ENCODE data around the gene FJX1. TPM values are rescaled to one million over a fixed set of nuclear protein-coding genes. Genes with fewer than 3 reads are reported as not detected.
A peak's percentile ranks its signal among the peaks of the same experiment; 100 is the strongest.

Gene FJX1
- total RNA-seq, 1 experiment from 2014 or later = 19.1 TPM

DNA sequence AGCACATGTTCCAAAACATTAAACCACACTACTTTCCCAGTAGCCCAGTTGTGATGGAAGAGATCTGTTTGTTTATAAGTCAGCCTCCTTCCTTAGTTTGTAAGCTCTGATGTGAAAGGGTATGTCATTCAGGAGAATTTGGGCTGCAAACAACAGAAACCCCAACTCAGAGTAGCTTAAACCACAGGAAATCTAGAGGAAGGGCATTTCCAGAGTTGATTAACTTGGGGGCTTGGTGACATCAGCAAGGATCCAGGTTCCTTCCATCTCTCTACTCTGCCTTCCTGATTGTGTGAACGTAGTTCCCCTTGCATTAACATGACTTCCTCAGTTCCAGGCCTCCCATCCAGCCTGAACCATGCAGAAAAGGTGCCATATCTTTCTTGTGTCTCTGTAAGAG is 6.5 kb upstream of the FJX1 start:
- CTCF ChIA-PET = interaction anchor here (0.7 kb wide), 1 partner anchor 211 kb away, joined by 3 read pairs; no protein-coding TSS in a partner anchor
- Mint-ChIP-seq H3K9me3 (ENCODE audit: low read depth, unreplicated experiment) (no peaks in the 10 kb centered on the region), H3K4me3 (ENCODE audit: low read depth, unreplicated experiment) (no peak overlapping the region), H3K27me3 (ENCODE audit: unreplicated experiment) (peaks cover 79% of the 10 kb centered on the region), H3K36me3 (ENCODE audit: insufficient read depth, unreplicated experiment) (no peaks in the 10 kb centered on the region), H3K27ac (ENCODE audit: unreplicated experiment) (no peak overlapping the region), H3K4me1 (ENCODE audit: low read depth, unreplicated experiment) (peaks cover 15% of the 10 kb centered on the region)
- TF ChIP-seq, protein P1, sequence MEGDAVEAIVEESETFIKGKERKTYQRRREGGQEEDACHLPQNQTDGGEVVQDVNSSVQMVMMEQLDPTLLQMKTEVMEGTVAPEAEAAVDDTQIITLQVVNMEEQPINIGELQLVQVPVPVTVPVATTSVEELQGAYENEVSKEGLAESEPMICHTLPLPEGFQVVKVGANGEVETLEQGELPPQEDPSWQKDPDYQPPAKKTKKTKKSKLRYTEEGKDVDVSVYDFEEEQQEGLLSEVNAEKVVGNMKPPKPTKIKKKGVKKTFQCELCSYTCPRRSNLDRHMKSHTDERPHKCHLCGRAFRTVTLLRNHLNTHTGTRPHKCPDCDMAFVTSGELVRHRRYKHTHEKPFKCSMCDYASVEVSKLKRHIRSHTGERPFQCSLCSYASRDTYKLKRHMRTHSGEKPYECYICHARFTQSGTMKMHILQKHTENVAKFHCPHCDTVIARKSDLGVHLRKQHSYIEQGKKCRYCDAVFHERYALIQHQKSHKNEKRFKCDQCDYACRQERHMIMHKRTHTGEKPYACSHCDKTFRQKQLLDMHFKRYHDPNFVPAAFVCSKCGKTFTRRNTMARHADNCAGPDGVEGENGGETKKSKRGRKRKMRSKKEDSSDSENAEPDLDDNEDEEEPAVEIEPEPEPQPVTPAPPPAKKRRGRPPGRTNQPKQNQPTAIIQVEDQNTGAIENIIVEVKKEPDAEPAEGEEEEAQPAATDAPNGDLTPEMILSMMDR (IDR thresholded peaks at IDR 0.05; ENCODE audit: unreplicated experiment) = no peak
- no TSS peak for BruUV-seq (replicated peaks)
- DNase-seq = no peak
- intact Hi-C loops (cut with micrococcal nuclease; ENCODE audit: unreplicated experiment) = no loop called here

DNA sequence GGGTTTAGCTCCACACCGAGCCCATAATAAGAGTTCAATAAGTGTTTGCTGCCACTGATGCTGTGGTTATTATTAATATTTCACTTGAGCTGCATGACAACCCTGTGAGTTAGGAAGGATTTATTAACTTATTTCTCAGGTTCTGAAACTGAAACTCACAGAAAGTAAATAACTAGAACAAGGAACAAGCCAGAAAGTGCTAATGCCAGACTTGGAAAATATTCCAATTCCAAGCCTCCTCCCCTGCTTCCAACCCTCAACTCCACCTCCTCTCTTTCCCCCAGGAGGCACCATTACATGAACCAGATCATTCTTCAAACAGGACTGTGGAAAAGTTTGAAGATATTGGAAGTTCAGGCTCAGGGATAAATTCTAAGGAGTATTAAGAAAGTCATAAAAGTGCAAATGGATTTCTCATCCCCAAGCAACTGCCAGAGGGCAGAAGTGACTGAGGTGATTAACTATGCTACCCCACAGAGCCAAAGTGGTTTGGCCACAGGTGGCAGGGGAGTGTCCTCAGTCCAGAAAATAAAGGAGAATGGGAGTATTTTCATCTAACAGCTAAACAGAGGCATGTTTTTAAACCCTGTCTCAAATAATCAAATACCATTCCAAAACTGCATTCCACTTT is 3.2 kb upstream of the FJX1 start:
- TF ChIP-seq, protein P1 (IDR thresholded peaks at IDR 0.05; ENCODE audit: unreplicated experiment) = no peak
- BruUV-seq (replicated peaks) = no TSS peak
- Mint-ChIP-seq H3K9me3 (ENCODE audit: low read depth, unreplicated experiment) (no peaks in the 10 kb centered on the region), H3K27ac (ENCODE audit: unreplicated experiment) (no peak overlapping the region), H3K27me3 (ENCODE audit: unreplicated experiment) (peaks cover 46% of the 10 kb centered on the region), H3K4me1 (ENCODE audit: low read depth, unreplicated experiment) (peaks cover 27% of the 10 kb centered on the region), H3K36me3 (ENCODE audit: insufficient read depth, unreplicated experiment) (peaks cover 22% of the 10 kb centered on the region), H3K4me3 (ENCODE audit: low read depth, unreplicated experiment) (no peak overlapping the region)
- intact Hi-C loops (cut with micrococcal nuclease; ENCODE audit: unreplicated experiment) = loop anchor here (1.0 to 5.0 kb wide), 3 partner anchors 47 to 517 kb away; partner anchors contain the start of gene TRIM44
- DNase-seq = peak; percentile 8
- CTCF ChIA-PET = interaction anchor here (0.7 to 2.9 kb wide), 3 partner anchors 47 to 644 kb away, joined by 3 to 16 read pairs (median 7); no protein-coding TSS in a partner anchor

DNA sequence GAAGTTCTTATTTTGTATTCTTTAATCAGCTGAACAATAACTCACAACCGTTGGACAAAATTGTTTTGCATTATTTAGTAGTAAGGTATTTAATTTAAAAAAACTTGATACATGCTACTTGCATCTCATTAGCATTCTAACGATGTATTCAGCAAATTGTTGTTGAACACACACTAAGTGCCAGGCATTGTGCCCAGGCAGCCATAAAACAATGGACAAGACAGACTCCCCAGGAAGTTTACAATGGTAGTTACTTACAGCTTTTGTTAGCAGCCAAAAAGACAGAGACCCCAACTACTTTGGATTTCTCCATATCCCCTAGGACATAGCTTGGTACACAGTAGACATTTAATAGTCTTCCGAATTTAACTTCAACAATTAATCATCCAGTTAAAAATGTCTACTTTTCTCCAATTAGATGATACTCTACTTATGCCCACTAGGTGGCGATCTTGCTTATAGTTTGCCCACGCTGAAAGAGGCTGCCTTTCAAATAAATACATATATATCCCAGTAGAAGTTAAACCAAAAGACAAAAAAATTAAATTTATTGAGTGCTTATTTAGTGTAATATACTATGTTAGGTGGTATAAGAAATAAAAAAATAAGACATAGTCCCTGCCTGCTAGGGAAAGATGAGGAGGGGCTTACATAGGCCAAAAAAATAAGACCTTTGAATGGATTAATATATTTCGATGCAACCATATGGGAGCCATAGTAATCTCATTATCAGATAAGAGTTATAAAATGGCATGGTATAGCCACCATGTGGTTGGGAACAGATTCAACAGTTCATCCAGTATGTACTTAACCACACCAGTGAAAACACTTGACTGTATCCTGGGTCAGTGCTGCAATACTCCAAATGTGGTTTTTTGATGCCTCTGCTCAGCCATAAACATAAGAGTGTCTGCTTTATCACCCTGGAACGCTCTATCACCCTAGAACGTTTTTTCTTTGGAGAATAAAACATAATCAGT is 2.0 kb upstream of the FJX1 start:
- intact Hi-C loops (cut with micrococcal nuclease; ENCODE audit: unreplicated experiment) = loop anchor here (1.0 to 5.0 kb wide), 6 partner anchors 46 to 643 kb away; partner anchors contain the start of gene TRIM44
- BruUV-seq (replicated peaks) = no TSS peak
- TF ChIP-seq, protein P1 (IDR thresholded peaks at IDR 0.05; ENCODE audit: unreplicated experiment) = peak; percentile 45
- peak overlapping the region; percentile 87 for H3K4me3 Mint-ChIP-seq (ENCODE audit: low read depth, unreplicated experiment)
- CTCF ChIA-PET = interaction anchor here (0.7 to 2.9 kb wide), 4 partner anchors 14 to 650 kb away, joined by 3 to 16 read pairs (median 6); no protein-coding TSS in a partner anchor
- peak; percentile 30 for DNase-seq
- no peak overlapping the region for H3K27ac Mint-ChIP-seq (ENCODE audit: unreplicated experiment)
- H3K27me3 Mint-ChIP-seq (ENCODE audit: unreplicated experiment) = peaks cover 34% of the 10 kb centered on the region
- H3K4me1 Mint-ChIP-seq (ENCODE audit: low read depth, unreplicated experiment) = peaks cover 33% of the 10 kb centered on the region
- H3K36me3 Mint-ChIP-seq (ENCODE audit: insufficient read depth, unreplicated experiment) = peaks cover 29% of the 10 kb centered on the region
- H3K9me3 Mint-ChIP-seq (ENCODE audit: low read depth, unreplicated experiment) = no peaks in the 10 kb centered on the region

DNA sequence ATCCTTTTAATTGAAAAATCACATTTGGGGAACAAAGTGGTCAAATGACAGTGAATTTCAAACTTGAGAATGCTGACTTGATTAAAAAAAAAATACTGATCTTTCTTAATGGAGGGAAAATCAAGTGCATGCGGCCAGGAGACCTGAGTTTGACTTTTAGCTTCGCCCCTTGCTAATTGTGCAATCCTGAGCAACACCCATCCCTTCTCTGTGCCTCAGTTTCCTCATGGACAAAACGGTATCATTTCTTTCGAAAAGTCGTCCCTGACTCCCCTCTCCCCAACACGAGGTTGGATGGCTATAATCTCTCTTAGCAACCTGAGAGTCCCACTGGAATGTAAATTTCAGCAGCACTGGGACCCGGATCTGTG is 959 bp upstream of the FJX1 start:
- Mint-ChIP-seq H3K9me3 (ENCODE audit: low read depth, unreplicated experiment) (no peaks in the 10 kb centered on the region), H3K27ac (ENCODE audit: unreplicated experiment) (peak overlapping the region; percentile 88), H3K36me3 (ENCODE audit: insufficient read depth, unreplicated experiment) (peaks cover 29% of the 10 kb centered on the region), H3K4me3 (ENCODE audit: low read depth, unreplicated experiment) (peak overlapping the region; percentile 87), H3K4me1 (ENCODE audit: low read depth, unreplicated experiment) (peaks cover 44% of the 10 kb centered on the region), H3K27me3 (ENCODE audit: unreplicated experiment) (peaks cover 23% of the 10 kb centered on the region)
- DNase-seq = no peak
- CTCF ChIA-PET = interaction anchor here (2.0 kb wide), 1 partner anchor 205 kb away, joined by 16 read pairs; no protein-coding TSS in a partner anchor
- BruUV-seq (replicated peaks) = no TSS peak
- intact Hi-C loops (cut with micrococcal nuclease; ENCODE audit: unreplicated experiment) = loop anchor here (2.0 to 5.0 kb wide), 3 partner anchors 45 to 642 kb away; partner anchors contain the start of gene TRIM44
- TF ChIP-seq, protein P1 (IDR thresholded peaks at IDR 0.05; ENCODE audit: unreplicated experiment) = no peak
